ENCODE measurements around the gene CYB5R4. TPM values are rescaled to one million over a fixed set of nuclear protein-coding genes. Genes with fewer than 3 reads are reported as not detected.

The CYB5R4 gene
- total RNA-seq, 1 experiment from 2014 or later: 12.5 TPM

DNA sequence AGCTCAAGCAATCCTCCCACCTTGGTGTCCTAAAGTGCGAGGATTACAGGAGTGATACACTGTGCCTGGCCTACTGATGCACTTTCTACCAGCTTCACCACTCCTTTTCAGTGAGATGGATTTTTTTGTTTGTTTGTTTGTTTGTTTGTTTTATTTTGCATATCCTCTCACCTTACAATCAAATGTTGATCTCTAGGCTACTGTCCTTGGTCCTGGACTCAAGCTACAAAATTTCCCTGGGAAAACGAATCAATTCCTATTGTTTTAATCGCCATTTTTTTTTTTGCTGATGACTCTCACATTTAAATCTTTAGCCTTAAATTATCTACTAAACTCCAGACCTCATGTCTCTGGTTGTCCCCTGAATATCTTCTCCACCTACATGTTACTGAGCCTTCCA lies 9.9 kb upstream of the CYB5R4 start (continued):
- TF ChIP-seq HMGXB4 (CRISPR knock-in tag; IDR thresholded peaks at IDR 0.05): no peak
- TF ChIP-seq, protein P1, sequence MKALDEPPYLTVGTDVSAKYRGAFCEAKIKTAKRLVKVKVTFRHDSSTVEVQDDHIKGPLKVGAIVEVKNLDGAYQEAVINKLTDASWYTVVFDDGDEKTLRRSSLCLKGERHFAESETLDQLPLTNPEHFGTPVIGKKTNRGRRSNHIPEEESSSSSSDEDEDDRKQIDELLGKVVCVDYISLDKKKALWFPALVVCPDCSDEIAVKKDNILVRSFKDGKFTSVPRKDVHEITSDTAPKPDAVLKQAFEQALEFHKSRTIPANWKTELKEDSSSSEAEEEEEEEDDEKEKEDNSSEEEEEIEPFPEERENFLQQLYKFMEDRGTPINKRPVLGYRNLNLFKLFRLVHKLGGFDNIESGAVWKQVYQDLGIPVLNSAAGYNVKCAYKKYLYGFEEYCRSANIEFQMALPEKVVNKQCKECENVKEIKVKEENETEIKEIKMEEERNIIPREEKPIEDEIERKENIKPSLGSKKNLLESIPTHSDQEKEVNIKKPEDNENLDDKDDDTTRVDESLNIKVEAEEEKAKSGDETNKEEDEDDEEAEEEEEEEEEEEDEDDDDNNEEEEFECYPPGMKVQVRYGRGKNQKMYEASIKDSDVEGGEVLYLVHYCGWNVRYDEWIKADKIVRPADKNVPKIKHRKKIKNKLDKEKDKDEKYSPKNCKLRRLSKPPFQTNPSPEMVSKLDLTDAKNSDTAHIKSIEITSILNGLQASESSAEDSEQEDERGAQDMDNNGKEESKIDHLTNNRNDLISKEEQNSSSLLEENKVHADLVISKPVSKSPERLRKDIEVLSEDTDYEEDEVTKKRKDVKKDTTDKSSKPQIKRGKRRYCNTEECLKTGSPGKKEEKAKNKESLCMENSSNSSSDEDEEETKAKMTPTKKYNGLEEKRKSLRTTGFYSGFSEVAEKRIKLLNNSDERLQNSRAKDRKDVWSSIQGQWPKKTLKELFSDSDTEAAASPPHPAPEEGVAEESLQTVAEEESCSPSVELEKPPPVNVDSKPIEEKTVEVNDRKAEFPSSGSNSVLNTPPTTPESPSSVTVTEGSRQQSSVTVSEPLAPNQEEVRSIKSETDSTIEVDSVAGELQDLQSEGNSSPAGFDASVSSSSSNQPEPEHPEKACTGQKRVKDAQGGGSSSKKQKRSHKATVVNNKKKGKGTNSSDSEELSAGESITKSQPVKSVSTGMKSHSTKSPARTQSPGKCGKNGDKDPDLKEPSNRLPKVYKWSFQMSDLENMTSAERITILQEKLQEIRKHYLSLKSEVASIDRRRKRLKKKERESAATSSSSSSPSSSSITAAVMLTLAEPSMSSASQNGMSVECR (CRISPR knock-in tag; IDR thresholded peaks at IDR 0.05; ENCODE audit: borderline replicate concordance): no peak
- TF ChIP-seq, protein P2, sequence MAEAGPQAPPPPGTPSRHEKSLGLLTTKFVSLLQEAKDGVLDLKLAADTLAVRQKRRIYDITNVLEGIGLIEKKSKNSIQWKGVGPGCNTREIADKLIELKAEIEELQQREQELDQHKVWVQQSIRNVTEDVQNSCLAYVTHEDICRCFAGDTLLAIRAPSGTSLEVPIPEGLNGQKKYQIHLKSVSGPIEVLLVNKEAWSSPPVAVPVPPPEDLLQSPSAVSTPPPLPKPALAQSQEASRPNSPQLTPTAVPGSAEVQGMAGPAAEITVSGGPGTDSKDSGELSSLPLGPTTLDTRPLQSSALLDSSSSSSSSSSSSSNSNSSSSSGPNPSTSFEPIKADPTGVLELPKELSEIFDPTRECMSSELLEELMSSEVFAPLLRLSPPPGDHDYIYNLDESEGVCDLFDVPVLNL (CRISPR knock-in tag; IDR thresholded peaks at IDR 0.05; ENCODE audit: borderline replicate concordance, low read depth): no peak
- TF ChIP-seq ETV6 (CRISPR knock-in tag; IDR thresholded peaks at IDR 0.05): no peak
- no peak for TF ChIP-seq ZNF263 (CRISPR knock-in tag; IDR thresholded peaks at IDR 0.05; ENCODE audit: low read depth)
- TF ChIP-seq NR3C1 (CRISPR knock-in tag; conservative IDR thresholded peaks at IDR 0.05; ENCODE audit: low read depth): no peak
- TF ChIP-seq IRF1 (CRISPR knock-in tag; IDR thresholded peaks at IDR 0.05): no peak
- no peak for TF ChIP-seq NR2C2 (CRISPR knock-in tag; IDR thresholded peaks at IDR 0.05)
- TF ChIP-seq RORB (CRISPR knock-in tag; IDR thresholded peaks at IDR 0.05): no peak
- TF ChIP-seq, protein P3, sequence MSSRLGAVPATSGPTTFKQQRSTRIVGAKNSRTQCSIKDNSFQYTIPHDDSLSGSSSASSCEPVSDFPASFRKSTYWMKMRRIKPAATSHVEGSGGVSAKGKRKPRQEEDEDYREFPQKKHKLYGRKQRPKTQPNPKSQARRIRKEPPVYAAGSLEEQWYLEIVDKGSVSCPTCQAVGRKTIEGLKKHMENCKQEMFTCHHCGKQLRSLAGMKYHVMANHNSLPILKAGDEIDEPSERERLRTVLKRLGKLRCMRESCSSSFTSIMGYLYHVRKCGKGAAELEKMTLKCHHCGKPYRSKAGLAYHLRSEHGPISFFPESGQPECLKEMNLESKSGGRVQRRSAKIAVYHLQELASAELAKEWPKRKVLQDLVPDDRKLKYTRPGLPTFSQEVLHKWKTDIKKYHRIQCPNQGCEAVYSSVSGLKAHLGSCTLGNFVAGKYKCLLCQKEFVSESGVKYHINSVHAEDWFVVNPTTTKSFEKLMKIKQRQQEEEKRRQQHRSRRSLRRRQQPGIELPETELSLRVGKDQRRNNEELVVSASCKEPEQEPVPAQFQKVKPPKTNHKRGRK (CRISPR knock-in tag; IDR thresholded peaks at IDR 0.05; ENCODE audit: borderline replicate concordance): no peak

DNA sequence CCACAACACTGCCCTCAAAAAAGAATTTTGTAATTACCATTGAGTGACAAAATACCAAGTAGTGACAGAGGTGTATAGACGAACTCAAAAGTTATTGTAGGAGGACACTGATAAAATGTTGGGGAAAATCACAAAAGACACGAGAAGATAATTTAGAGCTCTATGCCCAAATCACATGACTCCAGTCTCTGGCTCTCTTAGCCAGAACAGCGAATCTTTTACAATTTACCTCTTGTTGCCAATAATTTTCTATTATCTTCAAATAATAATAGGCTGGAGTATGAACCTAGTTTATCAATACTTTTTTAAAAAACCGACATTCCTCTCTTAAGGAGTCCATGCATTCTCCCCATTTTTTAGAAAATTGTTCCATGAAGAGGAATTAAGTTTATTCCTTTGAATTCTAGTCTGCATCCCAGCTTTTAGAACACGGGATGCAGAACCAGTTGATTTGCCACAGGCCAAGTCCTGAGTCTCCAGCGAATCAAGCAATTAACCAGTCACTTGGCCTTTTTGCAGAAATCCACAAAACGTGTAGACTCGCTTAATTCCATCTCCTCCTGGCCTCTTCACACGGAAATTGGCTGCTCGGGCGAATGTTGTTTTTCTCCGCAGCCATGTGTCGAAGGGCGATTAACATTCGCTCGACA lies 6.8 kb upstream of the CYB5R4 start:
- DNase-seq (ENCODE audit: low spot score) (no peak), ATAC-seq (no peak)
- TF ChIP-seq, protein P4, sequence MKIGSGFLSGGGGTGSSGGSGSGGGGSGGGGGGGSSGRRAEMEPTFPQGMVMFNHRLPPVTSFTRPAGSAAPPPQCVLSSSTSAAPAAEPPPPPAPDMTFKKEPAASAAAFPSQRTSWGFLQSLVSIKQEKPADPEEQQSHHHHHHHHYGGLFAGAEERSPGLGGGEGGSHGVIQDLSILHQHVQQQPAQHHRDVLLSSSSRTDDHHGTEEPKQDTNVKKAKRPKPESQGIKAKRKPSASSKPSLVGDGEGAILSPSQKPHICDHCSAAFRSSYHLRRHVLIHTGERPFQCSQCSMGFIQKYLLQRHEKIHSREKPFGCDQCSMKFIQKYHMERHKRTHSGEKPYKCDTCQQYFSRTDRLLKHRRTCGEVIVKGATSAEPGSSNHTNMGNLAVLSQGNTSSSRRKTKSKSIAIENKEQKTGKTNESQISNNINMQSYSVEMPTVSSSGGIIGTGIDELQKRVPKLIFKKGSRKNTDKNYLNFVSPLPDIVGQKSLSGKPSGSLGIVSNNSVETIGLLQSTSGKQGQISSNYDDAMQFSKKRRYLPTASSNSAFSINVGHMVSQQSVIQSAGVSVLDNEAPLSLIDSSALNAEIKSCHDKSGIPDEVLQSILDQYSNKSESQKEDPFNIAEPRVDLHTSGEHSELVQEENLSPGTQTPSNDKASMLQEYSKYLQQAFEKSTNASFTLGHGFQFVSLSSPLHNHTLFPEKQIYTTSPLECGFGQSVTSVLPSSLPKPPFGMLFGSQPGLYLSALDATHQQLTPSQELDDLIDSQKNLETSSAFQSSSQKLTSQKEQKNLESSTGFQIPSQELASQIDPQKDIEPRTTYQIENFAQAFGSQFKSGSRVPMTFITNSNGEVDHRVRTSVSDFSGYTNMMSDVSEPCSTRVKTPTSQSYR (CRISPR knock-in tag; IDR thresholded peaks at IDR 0.05): 0 out of 2 replicates have a peak, but pooled peaks have one; percentile 30
- TF ChIP-seq ZNF671 (CRISPR knock-in tag; IDR thresholded peaks at IDR 0.05): no peak
- no peaks in the 10 kb centered on the region for H3K36me3 Mint-ChIP-seq
- H3K4me3 Mint-ChIP-seq: peak overlapping the region; percentile 86
- H3K27me3 Mint-ChIP-seq (ENCODE audit: low read depth): peaks cover 57% of the 10 kb centered on the region
- ChIA-PET CTCF (interaction anchor here (0.8 to 3.5 kb wide), 5 partner anchors 144 to 375 kb away, joined by 3 to 14 read pairs (median 4); partner anchors contain the start of genes CEP162 and SNAP91), POLR2A (interaction anchor here (1.2 kb wide), 2 partner anchors 144 to 375 kb away, joined by 3 to 4 read pairs; partner anchors contain the start of gene SNAP91)
- no peak overlapping the region for H3K27ac Mint-ChIP-seq
- peaks cover 25% of the 10 kb centered on the region for H3K4me1 Mint-ChIP-seq
- H3K9me3 Mint-ChIP-seq: no peaks in the 10 kb centered on the region
